Lower leg skin (tissue), 3 donors: ENCODE measurements around the gene SPNS2.

Experiments used
- POLR2A ChIP-seq, 2 donors: fragments of 450-650 bp; IDR thresholded peaks; one replicate each; pipeline ENCODE4 v1.6.1; 2016 to 2017; ENCODE audit warnings: antibody characterized with exemption in 2 of 2, mild to moderate bottlenecking in 1 of 2, moderate library complexity in 1 of 2
- TF ChIP-seq, protein P1 (sequence below), 3 donors: fragments of 450-650 bp; IDR thresholded peaks; one replicate each; pipeline ENCODE4 v1.5.1; 2016; ENCODE audit warnings: antibody characterized with exemption in 3 of 3, mild to moderate bottlenecking in 3 of 3, moderate library complexity in 2 of 3

DNA sequence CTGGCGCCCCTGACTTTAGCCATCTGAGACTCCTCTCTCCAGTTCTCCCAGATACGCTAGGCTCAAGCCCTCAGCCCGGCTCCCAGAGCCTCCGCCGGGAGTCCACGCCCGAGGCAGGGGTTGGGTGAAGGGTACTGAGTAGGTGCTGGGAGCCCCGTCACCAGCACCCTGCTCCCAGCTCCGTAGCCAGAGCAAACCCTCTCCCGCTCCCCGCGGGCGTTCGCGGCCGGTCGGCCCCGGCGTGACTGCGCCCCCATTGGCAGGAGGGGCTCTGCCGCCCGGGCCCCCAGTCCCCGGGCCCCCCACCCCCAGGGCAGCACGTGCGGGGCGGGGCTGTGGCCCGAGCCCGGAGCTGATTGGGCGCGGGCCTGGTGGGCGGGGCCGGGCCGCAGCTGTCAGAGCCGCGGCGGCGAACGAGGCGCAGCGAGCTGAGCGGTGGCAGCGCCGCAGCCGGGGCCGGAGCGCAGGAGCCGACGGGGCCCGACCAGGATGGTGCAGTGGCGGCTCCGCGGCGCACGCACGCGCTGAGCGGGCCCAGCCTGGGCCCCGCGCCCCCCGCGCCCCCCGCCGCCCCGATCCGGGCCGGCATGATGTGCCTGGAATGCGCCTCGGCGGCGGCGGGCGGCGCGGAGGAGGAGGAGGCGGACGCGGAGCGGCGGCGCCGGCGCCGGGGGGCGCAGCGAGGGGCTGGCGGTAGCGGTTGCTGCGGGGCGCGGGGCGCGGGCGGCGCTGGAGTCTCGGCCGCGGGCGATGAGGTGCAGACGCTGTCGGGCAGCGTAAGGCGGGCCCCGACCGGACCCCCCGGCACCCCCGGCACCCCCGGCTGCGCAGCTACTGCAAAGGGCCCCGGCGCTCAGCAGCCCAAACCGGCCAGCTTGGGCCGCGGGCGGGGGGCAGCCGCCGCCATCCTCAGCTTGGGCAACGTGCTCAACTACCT lies at the start of gene SPNS2:
- TF ChIP-seq, protein P1, sequence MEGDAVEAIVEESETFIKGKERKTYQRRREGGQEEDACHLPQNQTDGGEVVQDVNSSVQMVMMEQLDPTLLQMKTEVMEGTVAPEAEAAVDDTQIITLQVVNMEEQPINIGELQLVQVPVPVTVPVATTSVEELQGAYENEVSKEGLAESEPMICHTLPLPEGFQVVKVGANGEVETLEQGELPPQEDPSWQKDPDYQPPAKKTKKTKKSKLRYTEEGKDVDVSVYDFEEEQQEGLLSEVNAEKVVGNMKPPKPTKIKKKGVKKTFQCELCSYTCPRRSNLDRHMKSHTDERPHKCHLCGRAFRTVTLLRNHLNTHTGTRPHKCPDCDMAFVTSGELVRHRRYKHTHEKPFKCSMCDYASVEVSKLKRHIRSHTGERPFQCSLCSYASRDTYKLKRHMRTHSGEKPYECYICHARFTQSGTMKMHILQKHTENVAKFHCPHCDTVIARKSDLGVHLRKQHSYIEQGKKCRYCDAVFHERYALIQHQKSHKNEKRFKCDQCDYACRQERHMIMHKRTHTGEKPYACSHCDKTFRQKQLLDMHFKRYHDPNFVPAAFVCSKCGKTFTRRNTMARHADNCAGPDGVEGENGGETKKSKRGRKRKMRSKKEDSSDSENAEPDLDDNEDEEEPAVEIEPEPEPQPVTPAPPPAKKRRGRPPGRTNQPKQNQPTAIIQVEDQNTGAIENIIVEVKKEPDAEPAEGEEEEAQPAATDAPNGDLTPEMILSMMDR (IDR thresholded peaks at IDR 0.05) = no peak
- no peak for TF ChIP-seq POLR2A (IDR thresholded peaks at IDR 0.05)
